Ovary (tissue), 3 donors: Measurements from ENCODE around the gene COA8.

Source experiments
- CTCF ChIP-seq, 3 donors: fragments of 450-650 bp in 2 of 3; fragments of 200-600 bp in 1 of 3; IDR thresholded peaks; one replicate each; pipeline versions ENCODE4 v1.5.1 to v1.8.0; 2016 to 2022; ENCODE audit warnings: antibody characterized with exemption in 3 of 3, mild to moderate bottlenecking in 1 of 3
- EP300 ChIP-seq: sonication (generic); formaldehyde crosslinking; IDR thresholded peaks from one replicate; pipeline ENCODE4 v1.6.1; 2017; ENCODE audit warnings: antibody characterized with exemption
- POLR2A ChIP-seq: fragments of 450-650 bp; IDR thresholded peaks from one replicate; pipeline ENCODE4 v1.6.1; 2017; ENCODE audit warnings: antibody characterized with exemption, mild to moderate bottlenecking, moderate library complexity
- donor health status: DM: no; HTN: no; CAD: no.

- TF ChIP-seq POLR2A (no peak), CTCF (IDR thresholded peaks at IDR 0.05) (no peak), EP300 (no peak)
Observed at GRCh38 chr14:103534576-103535061, 28.1 kb upstream of the COA8 start.
